Measurements from ENCODE around the gene FOXJ1. TPM values are rescaled to one million over a fixed set of nuclear protein-coding genes. Genes with fewer than 3 reads are reported as not detected.

FOXJ1 gene
- total RNA-seq, 1 experiment from 2014 or later, result 0.28 TPM

DNA sequence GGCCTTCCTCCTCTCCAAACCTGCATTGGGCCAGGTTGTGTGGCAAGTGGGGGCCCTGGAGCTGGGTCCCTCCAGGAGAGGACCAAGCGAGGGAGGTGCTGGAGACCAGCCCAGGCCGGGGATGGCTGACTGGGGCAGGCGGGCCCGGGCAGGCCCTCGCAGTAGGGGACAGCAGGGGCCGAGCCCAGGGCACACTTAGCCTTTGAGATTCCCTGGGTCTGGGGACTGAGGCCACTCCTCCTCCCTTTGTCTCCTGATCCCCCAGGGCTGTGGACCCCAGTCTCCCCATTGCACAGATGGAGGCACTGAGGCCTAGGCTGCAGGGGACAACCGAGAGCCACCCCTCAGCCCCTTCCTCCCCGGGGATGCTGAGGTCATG is 5.2 kb downstream of the FOXJ1 start:
- Histone ChIP-seq H3K36me3 (ENCODE audit: control insufficient read depth, insufficient read depth, low read length) (no peaks in the 10 kb centered on the region), H3K9me3 (ENCODE audit: control insufficient read depth, insufficient read depth, low read depth, low read length) (no peaks in the 10 kb centered on the region), H3K4me1 (ENCODE audit: control insufficient read depth, insufficient read depth, low read length) (peaks cover 16% of the 10 kb centered on the region), H3K27ac (ENCODE audit: low read length) (no peak overlapping the region), H3K4me3 (ENCODE audit: low read depth in 2 of 2, low read length in 2 of 2) (no peak overlapping the region), H3K27me3 (ENCODE audit: control insufficient read depth, insufficient read depth, low read length) (no peaks in the 10 kb centered on the region)
- no peak for ATAC-seq
- POLR2A ChIA-PET, result no interaction called here
- CTCF ChIA-PET, result interaction anchor here (0.6 kb wide), 1 partner anchor 215 kb away, joined by 8 read pairs; no protein-coding TSS in a partner anchor
- TF ChIP-seq POLR2AphosphoS5 (IDR thresholded peaks at IDR 0.05; ENCODE audit: low read depth, low read length) (no peak), TCF7L2 (IDR thresholded peaks at IDR 0.05; ENCODE audit: low read depth, low read length) (no peak), SIN3A (IDR thresholded peaks at IDR 0.05; ENCODE audit: borderline replicate concordance, insufficient read depth, low read depth, low read length) (no peak)
- TF ChIP-seq, protein P1, sequence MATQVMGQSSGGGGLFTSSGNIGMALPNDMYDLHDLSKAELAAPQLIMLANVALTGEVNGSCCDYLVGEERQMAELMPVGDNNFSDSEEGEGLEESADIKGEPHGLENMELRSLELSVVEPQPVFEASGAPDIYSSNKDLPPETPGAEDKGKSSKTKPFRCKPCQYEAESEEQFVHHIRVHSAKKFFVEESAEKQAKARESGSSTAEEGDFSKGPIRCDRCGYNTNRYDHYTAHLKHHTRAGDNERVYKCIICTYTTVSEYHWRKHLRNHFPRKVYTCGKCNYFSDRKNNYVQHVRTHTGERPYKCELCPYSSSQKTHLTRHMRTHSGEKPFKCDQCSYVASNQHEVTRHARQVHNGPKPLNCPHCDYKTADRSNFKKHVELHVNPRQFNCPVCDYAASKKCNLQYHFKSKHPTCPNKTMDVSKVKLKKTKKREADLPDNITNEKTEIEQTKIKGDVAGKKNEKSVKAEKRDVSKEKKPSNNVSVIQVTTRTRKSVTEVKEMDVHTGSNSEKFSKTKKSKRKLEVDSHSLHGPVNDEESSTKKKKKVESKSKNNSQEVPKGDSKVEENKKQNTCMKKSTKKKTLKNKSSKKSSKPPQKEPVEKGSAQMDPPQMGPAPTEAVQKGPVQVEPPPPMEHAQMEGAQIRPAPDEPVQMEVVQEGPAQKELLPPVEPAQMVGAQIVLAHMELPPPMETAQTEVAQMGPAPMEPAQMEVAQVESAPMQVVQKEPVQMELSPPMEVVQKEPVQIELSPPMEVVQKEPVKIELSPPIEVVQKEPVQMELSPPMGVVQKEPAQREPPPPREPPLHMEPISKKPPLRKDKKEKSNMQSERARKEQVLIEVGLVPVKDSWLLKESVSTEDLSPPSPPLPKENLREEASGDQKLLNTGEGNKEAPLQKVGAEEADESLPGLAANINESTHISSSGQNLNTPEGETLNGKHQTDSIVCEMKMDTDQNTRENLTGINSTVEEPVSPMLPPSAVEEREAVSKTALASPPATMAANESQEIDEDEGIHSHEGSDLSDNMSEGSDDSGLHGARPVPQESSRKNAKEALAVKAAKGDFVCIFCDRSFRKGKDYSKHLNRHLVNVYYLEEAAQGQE (IDR thresholded peaks at IDR 0.05; ENCODE audit: insufficient read depth in 1 of 2, low read depth in 2 of 2, low read length in 1 of 2), result no peak
- TF ChIP-seq, protein P2, sequence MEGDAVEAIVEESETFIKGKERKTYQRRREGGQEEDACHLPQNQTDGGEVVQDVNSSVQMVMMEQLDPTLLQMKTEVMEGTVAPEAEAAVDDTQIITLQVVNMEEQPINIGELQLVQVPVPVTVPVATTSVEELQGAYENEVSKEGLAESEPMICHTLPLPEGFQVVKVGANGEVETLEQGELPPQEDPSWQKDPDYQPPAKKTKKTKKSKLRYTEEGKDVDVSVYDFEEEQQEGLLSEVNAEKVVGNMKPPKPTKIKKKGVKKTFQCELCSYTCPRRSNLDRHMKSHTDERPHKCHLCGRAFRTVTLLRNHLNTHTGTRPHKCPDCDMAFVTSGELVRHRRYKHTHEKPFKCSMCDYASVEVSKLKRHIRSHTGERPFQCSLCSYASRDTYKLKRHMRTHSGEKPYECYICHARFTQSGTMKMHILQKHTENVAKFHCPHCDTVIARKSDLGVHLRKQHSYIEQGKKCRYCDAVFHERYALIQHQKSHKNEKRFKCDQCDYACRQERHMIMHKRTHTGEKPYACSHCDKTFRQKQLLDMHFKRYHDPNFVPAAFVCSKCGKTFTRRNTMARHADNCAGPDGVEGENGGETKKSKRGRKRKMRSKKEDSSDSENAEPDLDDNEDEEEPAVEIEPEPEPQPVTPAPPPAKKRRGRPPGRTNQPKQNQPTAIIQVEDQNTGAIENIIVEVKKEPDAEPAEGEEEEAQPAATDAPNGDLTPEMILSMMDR (IDR thresholded peaks at IDR 0.05), result no peak
- no TSS peak for BruUV-seq (replicated peaks)
- in situ Hi-C loops (cut with HindIII; ENCODE audit: low pct_unique_long_range_greater_than_20kb, low sequenced_read_pairs), result no loop called here
- DNase-seq (ENCODE audit: low read depth, low spot score), result no peak
- intact Hi-C loops (cut with micrococcal nuclease; ENCODE audit: unreplicated experiment), result no loop called here

DNA sequence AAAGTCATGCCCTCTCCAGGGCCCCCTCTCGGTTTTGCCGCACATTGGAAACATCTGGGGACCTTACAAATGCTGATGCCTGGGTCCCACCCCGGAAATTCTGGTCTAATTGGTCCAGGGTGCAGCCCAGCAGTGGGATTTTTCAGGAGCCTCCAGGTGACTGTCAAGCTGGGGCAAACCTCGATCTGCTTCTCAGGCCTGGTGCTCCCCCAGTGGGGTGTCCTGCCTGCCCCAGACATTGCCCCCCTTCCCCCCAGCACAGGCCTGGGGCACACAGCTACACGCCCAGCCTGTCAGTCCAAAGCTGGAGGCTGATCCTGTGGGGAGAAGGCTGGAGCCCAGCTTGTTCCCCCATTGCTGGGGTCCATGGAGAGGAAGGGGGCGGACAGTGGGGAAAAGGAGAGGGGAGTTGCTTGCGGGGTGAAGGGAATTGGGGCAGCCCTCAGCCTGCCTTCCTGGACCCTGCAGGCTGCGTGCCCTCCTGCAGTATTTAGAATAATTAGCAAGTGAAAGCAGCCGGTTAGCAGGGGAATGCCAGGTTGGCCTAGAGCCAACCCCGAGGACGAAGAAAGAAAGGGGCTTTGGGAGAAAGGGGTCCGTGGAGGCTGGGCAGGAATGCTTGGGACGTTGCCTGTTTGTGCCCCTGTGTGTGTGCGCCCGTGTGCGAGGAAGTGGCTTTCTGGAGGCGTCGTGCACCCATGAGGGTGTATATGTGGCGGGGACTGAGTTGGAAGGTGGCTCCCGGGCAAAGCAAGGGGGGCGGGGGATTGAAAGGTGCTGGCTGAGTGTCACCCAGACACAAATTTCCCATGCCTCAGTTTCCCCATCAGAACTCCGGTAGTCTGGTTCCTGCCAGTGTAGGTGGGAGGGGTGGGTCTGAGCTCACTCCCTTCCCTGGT is 5.9 kb downstream of the FOXJ1 start:
- ChIA-PET CTCF (interaction anchor here (0.6 kb wide), 1 partner anchor 215 kb away, joined by 8 read pairs; no protein-coding TSS in a partner anchor), POLR2A (no interaction called here)
- ATAC-seq (no peak), DNase-seq (ENCODE audit: low read depth, low spot score) (no peak)
- Histone ChIP-seq H3K36me3 (ENCODE audit: control insufficient read depth, insufficient read depth, low read length) (no peaks in the 10 kb centered on the region), H3K9me3 (ENCODE audit: control insufficient read depth, insufficient read depth, low read depth, low read length) (no peaks in the 10 kb centered on the region), H3K27ac (ENCODE audit: low read length) (no peak overlapping the region), H3K4me3 (ENCODE audit: low read depth in 2 of 2, low read length in 2 of 2) (no peak overlapping the region), H3K27me3 (ENCODE audit: control insufficient read depth, insufficient read depth, low read length) (no peaks in the 10 kb centered on the region), H3K4me1 (ENCODE audit: control insufficient read depth, insufficient read depth, low read length) (peaks cover 13% of the 10 kb centered on the region)
- BruUV-seq (replicated peaks), result no TSS peak
- intact Hi-C loops (cut with micrococcal nuclease; ENCODE audit: unreplicated experiment) (no loop called here), in situ Hi-C loops (cut with HindIII; ENCODE audit: low pct_unique_long_range_greater_than_20kb, low sequenced_read_pairs) (no loop called here)
- TF ChIP-seq TCF7L2 (IDR thresholded peaks at IDR 0.05; ENCODE audit: low read depth, low read length) (no peak), SIN3A (IDR thresholded peaks at IDR 0.05; ENCODE audit: borderline replicate concordance, insufficient read depth, low read depth, low read length) (no peak), POLR2AphosphoS5 (IDR thresholded peaks at IDR 0.05; ENCODE audit: low read depth, low read length) (no peak)
- TF ChIP-seq, protein P1 (IDR thresholded peaks at IDR 0.05; ENCODE audit: insufficient read depth in 1 of 2, low read depth in 2 of 2, low read length in 1 of 2), result no peak
- TF ChIP-seq, protein P2 (IDR thresholded peaks at IDR 0.05), result no peak

All from Panc1 (cell line).